ENCODE data around the gene NRL.
A peak's percentile ranks its signal among the peaks of the same experiment; 100 is the strongest.
"Not testable (repeated sequence)": the region's sequence is repeated elsewhere in the genome, so short reads cannot be mapped to it uniquely, and the experiment has no call there.

The NRL gene

DNA sequence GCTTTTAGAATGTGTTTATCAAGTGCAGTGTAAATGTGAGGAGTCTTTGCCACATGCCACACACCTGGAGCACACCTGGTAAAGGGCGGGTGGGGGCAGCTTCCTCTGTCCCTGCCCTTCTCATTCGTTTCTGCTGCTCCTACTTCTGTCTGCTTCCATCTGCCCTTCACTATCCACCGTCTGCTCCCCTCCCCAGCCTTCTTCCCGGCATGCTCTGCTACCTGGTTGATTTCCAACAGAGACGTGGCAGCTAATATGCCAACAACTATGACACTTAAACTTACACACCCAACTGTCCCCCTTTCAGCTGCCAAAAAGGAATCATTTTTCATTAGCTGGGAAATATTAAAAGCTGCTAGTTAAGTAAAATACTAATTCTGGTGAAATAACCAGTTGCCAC is 72.0 kb downstream of the NRL start:
- TF ChIP-seq, protein P1, sequence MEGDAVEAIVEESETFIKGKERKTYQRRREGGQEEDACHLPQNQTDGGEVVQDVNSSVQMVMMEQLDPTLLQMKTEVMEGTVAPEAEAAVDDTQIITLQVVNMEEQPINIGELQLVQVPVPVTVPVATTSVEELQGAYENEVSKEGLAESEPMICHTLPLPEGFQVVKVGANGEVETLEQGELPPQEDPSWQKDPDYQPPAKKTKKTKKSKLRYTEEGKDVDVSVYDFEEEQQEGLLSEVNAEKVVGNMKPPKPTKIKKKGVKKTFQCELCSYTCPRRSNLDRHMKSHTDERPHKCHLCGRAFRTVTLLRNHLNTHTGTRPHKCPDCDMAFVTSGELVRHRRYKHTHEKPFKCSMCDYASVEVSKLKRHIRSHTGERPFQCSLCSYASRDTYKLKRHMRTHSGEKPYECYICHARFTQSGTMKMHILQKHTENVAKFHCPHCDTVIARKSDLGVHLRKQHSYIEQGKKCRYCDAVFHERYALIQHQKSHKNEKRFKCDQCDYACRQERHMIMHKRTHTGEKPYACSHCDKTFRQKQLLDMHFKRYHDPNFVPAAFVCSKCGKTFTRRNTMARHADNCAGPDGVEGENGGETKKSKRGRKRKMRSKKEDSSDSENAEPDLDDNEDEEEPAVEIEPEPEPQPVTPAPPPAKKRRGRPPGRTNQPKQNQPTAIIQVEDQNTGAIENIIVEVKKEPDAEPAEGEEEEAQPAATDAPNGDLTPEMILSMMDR (IDR thresholded peaks at IDR 0.05; ENCODE audit: insufficient read depth, low read length, poor library complexity, severe bottlenecking): no peak
- no peaks in the 10 kb centered on the region for H3K27me3 ChIP-seq (replicated peaks; ENCODE audit: control insufficient read depth, insufficient read depth, low read length)
- H3K4me3 ChIP-seq (replicated peaks; ENCODE audit: low read depth, low read length): no peak overlapping the region
- H3K36me3 ChIP-seq (ENCODE audit: control insufficient read depth, insufficient read depth, low read length): no peaks in the 10 kb centered on the region
- no peak for DNase-seq (ENCODE audit: extremely low read depth, insufficient read length)

DNA sequence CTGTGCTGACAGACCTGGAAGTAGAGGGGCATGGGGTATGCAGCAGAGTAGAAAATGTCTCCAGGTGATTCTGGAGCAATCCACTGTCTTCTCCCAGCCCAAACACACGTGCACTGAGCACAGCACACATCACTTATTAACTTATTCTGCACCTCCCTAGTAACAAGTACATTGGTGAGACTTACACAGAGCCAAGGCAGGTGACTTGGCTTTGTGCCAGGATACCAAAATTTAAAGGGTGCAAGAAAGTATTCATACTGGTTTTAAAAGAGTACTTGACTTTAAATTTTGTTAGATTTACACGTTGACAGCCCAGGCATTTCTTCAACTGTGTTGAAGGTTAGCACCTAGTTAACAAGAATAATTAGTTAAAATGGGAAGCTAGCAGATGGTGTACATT is 74.1 kb downstream of the NRL start:
- TF ChIP-seq, protein P1 (IDR thresholded peaks at IDR 0.05; ENCODE audit: insufficient read depth, low read length, poor library complexity, severe bottlenecking): no peak
- Histone ChIP-seq H3K36me3 (ENCODE audit: control insufficient read depth, insufficient read depth, low read length) (no peaks in the 10 kb centered on the region), H3K4me3 (replicated peaks; ENCODE audit: low read depth, low read length) (no peak overlapping the region), H3K27me3 (replicated peaks; ENCODE audit: control insufficient read depth, insufficient read depth, low read length) (no peaks in the 10 kb centered on the region)
- no peak for DNase-seq (ENCODE audit: extremely low read depth, insufficient read length)

DNA sequence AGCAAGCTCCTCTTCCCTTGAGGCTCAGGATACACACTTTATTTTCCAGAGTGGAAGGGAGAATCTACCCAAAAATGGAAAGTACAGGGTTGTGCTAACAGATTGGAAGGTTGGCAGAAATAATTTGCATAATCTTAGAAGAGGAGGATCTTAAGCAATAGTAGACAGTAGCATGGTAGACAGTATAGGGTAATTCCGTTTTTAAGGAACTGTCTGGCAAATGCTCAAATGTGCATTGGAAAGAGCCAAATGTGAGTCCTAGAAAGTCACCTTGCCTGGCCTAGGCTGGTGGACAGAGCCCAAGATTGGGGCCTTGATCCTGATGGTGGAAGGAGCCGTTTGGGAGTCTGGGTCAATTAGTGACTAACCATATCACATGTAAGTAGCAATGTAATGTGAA is 76.1 kb downstream of the NRL start:
- TF ChIP-seq, protein P1 (IDR thresholded peaks at IDR 0.05; ENCODE audit: insufficient read depth, low read length, poor library complexity, severe bottlenecking): no peak
- H3K27me3 ChIP-seq (replicated peaks; ENCODE audit: control insufficient read depth, insufficient read depth, low read length): no peaks in the 10 kb centered on the region
- no peak for DNase-seq (ENCODE audit: extremely low read depth, insufficient read length)
- H3K36me3 ChIP-seq (ENCODE audit: control insufficient read depth, insufficient read depth, low read length): no peaks in the 10 kb centered on the region
- no peak overlapping the region for H3K4me3 ChIP-seq (replicated peaks; ENCODE audit: low read depth, low read length)

DNA sequence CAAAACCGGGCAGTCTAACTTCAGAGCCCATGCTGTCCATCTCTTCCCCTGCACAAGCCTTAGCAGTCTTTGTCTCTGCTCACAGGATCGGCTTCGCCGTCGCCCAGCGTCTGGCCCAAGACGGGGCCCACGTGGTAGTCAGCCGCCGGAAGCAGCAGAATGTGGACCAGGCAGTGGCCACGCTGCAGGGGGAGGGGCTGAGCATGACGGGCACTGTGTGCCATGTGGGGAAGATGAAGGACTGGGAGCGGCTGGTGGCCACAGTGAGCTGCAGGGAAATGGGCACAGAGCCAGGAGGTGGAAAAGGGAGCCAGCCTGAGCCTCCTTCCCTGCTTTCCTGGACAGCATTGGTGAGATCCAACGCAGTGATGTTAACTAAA is 77.1 kb downstream of the NRL start:
- Histone ChIP-seq H3K27me3 (replicated peaks; ENCODE audit: control insufficient read depth, insufficient read depth, low read length) (no peaks in the 10 kb centered on the region), H3K36me3 (ENCODE audit: control insufficient read depth, insufficient read depth, low read length) (no peaks in the 10 kb centered on the region), H3K4me3 (replicated peaks; ENCODE audit: low read depth, low read length) (no peak overlapping the region)
- no peak for DNase-seq (ENCODE audit: extremely low read depth, insufficient read length)
- TF ChIP-seq, protein P1 (IDR thresholded peaks at IDR 0.05; ENCODE audit: insufficient read depth, low read length, poor library complexity, severe bottlenecking): no peak

DNA sequence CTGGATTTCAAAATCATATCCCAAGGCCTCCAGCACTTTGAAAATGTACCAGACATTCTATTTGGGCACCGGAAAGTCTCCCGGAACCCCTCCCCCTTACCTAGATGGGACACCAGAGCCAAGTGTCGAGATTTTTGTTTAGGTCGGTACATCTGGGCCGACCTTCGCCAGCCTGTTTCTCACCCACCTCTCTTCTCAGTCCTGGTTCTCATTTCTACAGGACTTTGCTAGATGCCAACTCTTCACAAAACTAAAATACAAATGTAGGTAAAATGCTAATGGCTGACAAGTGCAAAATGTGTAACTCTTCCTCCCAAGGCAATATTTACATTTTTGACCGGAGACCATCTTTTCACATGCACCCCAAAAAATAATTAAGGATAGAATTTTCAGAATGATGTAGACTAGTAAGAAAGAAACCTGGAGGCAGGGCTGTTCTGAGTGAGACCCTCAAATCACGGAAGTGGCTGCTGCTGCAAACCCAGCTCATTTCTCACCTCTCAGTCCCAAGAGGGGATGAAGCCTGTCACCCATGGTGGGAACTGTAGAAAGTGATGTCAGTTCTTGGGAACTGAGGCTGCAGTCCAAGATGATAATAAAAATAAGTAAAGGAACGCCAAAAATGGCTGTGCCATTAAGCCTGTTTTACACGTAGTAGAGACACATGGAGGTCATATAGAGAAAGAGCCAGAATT is 77.6 kb downstream of the NRL start:
- H3K27me3 ChIP-seq (replicated peaks; ENCODE audit: control insufficient read depth, insufficient read depth, low read length); DNase-seq (ENCODE audit: extremely low read depth, insufficient read length); H3K36me3 ChIP-seq (ENCODE audit: control insufficient read depth, insufficient read depth, low read length): not testable (repeated sequence)
- H3K4me3 ChIP-seq (replicated peaks; ENCODE audit: low read depth, low read length): peak overlapping the region; percentile 70

DNA sequence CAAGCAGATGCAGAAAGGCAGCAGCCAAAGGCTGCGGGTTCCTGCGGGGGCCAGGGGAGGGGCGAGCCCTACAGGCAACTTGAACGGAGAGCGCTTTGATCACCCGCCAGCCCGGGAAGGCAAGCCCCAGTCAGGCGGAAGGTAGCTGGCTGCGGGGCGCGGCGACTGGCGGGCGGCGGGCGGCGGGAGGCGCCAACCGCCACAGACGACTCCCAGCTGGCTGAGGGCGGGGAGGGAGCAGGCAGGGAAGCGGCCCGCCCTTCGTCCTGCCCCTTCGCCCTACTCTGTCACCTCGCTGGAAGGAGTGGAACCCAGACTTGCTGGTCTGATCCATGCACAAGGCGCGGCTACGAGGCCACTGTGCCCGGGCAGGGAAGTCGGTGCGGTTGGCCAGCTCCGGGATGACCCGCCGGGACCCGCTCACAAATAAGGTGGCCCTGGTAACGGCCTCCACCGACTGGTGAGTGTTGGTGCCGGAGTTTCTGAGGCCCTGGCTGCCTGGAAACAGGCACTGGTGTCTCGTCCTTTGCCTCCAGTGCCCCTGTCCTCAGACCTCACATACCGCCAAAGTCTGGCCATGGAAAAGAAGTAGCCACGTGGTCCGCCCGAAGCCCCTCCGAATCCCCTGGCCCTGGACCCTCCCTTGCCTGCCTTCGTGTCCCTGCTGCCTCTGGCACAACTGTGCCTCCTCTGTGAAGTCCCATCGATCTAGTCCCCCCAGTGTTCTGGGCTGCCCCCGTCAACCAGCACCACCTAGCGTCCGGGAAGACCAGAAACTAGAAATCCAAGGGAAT is 78.4 kb downstream of the NRL start:
- Histone ChIP-seq H3K36me3 (ENCODE audit: control insufficient read depth, insufficient read depth, low read length) (no peaks in the 10 kb centered on the region), H3K27me3 (replicated peaks; ENCODE audit: control insufficient read depth, insufficient read depth, low read length) (no peaks in the 10 kb centered on the region), H3K4me3 (replicated peaks; ENCODE audit: low read depth, low read length) (peak overlapping the region; percentile 70)
- peak; percentile 66 for DNase-seq (ENCODE audit: extremely low read depth, insufficient read length)
- TF ChIP-seq, protein P1 (IDR thresholded peaks at IDR 0.05; ENCODE audit: insufficient read depth, low read length, poor library complexity, severe bottlenecking): peak; percentile 84

DNA sequence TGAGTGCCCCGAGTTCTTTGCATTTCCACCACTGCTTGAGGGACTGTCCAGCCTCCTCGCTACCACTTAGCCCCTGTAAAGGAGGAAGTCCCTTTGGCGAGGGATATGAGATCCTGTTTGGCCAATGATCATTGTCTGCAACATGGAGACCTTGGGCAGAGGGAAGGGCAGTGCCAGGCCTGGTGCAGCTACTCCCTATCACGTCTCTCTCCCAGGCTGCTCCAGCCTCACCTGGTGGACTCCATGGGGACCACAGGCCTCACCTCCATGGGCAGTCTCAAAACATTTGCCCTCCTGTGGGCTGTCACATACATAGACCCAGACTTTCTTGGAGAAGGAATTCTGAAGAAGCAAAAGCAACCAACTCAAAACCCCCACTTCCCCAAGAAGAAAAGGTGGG is 79.0 kb downstream of the NRL start:
- not testable (repeated sequence) for DNase-seq (ENCODE audit: extremely low read depth, insufficient read length); H3K27me3 ChIP-seq (replicated peaks; ENCODE audit: control insufficient read depth, insufficient read depth, low read length); H3K36me3 ChIP-seq (ENCODE audit: control insufficient read depth, insufficient read depth, low read length)
- H3K4me3 ChIP-seq (replicated peaks; ENCODE audit: low read depth, low read length): peak overlapping the region; percentile 70

Measured in GM06990 (cell line).